WERI-Rb-1 (cell line): ENCODE measurements around the gene CCDC149.

ENCODE experiments used
- DNase-seq: peaks from one replicate; pipeline ENCODE4 v3.0.0-alpha.2; 2020
- H3K27ac ChIP-seq: fragments of 250-450 bp; sonication (Bioruptor Pico); 2 replicates; pipeline ENCODE4 v1.5.1; 2020; ENCODE audit warnings: mild to moderate bottlenecking, moderate library complexity
- H3K27me3 ChIP-seq: fragments of 250-450 bp; sonication (Bioruptor Pico); 2 replicates; pipeline ENCODE4 v1.5.1; 2021; ENCODE audit warnings: mild to moderate bottlenecking, low read depth, moderate library complexity; ENCODE audit not compliant: insufficient read depth, severe bottlenecking
- H3K36me3 ChIP-seq: fragments of 250-450 bp; sonication (Bioruptor Pico); 2 replicates; pipeline ENCODE4 v1.5.1; 2020; ENCODE audit warnings: mild to moderate bottlenecking, moderate library complexity
- H3K4me3 ChIP-seq: 2 replicates; pipeline ENCODE4 v1.5.1; 2011; ENCODE audit warnings: low read depth, mild to moderate bottlenecking, control low read depth, low read length
- H3K9me3 ChIP-seq: fragments of 250-450 bp; sonication (Bioruptor Pico); 2 replicates; pipeline ENCODE4 v1.5.1; 2021; ENCODE audit warnings: mild to moderate bottlenecking, moderate library complexity; ENCODE audit not compliant: severe bottlenecking
- TF ChIP-seq, protein P1 (sequence below): IDR thresholded peaks from 2 replicates; pipeline ENCODE4 v1.5.1; 2011; ENCODE audit warnings: low read depth, mild to moderate bottlenecking, control low read depth, inconsistent platforms, low read length

CCDC149 gene

DNA sequence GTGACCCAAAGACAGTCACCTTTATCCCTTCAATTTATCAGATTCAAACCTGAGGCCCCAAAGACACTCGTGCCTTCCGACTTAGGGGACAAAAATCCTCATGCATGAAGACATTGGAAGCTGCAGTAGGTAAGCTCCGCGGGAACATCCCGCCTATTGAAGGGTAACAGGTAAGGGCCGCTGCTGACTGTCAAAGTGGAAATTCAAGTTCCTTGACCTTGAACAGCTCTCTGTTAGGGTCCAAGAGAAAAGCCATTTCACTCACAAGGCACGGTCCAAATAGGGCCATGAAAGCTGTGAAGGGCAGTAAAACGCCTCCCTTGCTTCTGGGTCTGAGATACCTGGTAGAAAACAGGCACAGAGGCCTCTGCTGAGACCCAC lies 34.2 kb downstream of the CCDC149 start:
- no peaks in the 10 kb centered on the region for H3K27me3 ChIP-seq
- H3K36me3 ChIP-seq: no peaks in the 10 kb centered on the region
- H3K9me3 ChIP-seq: no peaks in the 10 kb centered on the region
- TF ChIP-seq, protein P1, sequence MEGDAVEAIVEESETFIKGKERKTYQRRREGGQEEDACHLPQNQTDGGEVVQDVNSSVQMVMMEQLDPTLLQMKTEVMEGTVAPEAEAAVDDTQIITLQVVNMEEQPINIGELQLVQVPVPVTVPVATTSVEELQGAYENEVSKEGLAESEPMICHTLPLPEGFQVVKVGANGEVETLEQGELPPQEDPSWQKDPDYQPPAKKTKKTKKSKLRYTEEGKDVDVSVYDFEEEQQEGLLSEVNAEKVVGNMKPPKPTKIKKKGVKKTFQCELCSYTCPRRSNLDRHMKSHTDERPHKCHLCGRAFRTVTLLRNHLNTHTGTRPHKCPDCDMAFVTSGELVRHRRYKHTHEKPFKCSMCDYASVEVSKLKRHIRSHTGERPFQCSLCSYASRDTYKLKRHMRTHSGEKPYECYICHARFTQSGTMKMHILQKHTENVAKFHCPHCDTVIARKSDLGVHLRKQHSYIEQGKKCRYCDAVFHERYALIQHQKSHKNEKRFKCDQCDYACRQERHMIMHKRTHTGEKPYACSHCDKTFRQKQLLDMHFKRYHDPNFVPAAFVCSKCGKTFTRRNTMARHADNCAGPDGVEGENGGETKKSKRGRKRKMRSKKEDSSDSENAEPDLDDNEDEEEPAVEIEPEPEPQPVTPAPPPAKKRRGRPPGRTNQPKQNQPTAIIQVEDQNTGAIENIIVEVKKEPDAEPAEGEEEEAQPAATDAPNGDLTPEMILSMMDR: no peak
- H3K4me3 ChIP-seq: no peak overlapping the region
- no peak overlapping the region for H3K27ac ChIP-seq
- DNase-seq: no peak

DNA sequence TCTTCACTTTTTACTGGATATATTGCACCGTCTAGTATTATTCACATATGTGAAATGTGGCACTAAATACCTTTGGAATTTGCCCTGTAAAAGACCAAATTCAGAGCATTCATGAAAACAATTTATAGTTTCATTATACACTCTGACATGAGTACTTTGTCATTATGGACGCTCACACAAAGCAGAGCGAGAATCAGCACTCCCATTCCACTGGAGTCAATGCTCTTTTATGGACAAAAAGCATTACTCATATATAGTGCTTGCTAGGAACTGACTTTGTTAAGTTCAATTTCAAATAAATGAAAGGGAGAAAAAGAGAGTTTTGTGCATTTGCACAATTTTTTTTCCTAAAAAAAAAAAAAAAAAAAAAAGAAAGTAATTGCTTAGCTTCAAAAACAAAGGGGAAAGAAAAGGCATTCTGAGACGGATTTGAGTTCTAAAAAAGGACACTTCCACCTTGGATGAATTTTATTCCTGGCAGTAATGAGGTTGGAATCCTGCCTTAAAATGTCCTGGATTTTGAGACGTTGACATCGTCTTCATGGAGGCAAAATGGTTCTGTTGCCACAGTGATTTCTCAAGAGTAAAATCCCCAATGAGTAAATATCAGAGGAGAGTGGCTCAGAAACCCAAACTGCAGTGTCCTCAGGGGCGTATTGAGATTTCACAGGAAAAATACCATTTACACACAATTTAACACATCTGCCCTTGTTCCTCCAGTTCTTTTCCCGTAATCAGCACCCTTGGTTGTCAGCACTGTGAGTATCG lies 34.8 kb downstream of the CCDC149 start:
- Histone ChIP-seq H3K4me3 (no peak overlapping the region), H3K27me3 (no peaks in the 10 kb centered on the region), H3K27ac (no peak overlapping the region), H3K9me3 (no peaks in the 10 kb centered on the region), H3K36me3 (no peaks in the 10 kb centered on the region)
- no peak for DNase-seq
- TF ChIP-seq, protein P1: no peak

DNA sequence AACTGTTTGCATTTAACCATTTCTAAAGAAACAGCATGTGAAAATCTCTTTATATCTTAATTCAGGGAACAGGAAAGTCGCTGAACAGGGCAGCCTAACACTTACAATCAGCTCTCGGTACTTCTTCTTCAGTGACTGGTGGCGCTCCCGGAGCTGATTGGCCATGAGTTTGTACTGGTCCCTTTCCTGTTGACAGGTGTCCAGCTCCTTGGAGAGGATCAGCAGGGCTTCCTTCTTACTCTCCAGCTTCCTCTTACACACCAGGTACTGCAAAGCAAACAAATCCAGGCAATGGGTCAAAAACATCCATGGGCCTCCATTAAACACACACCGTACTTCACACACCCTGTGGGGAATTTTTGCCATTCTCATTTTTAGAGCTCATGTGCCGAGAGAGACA lies 36.4 kb downstream of the CCDC149 start:
- no peaks in the 10 kb centered on the region for H3K36me3 ChIP-seq
- TF ChIP-seq, protein P1: no peak
- H3K4me3 ChIP-seq: no peak overlapping the region
- no peaks in the 10 kb centered on the region for H3K27me3 ChIP-seq
- no peak overlapping the region for H3K27ac ChIP-seq
- no peak for DNase-seq
- no peaks in the 10 kb centered on the region for H3K9me3 ChIP-seq

DNA sequence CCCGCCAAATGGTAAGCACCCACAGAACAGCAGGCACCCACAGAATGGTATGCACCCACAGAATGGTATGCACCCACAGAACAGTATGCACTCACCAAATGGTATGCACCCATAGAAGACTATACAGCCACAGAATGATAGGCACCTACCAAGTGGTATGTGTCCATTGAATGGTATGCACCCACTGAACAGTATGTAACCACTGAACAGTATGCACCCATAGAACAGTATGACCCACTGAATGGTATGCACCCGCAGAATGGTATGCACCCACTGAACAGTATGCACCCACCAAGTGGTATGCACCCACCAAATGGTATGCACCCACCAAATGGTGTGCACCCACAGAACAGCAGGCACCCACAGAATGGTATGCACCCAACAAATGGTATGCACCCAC lies 40.1 kb downstream of the CCDC149 start:
- no peak overlapping the region for H3K27ac ChIP-seq
- no peak overlapping the region for H3K4me3 ChIP-seq
- no peaks in the 10 kb centered on the region for H3K36me3 ChIP-seq
- TF ChIP-seq, protein P1: no peak
- H3K27me3 ChIP-seq: no peaks in the 10 kb centered on the region
- no peaks in the 10 kb centered on the region for H3K9me3 ChIP-seq
- DNase-seq: no peak

DNA sequence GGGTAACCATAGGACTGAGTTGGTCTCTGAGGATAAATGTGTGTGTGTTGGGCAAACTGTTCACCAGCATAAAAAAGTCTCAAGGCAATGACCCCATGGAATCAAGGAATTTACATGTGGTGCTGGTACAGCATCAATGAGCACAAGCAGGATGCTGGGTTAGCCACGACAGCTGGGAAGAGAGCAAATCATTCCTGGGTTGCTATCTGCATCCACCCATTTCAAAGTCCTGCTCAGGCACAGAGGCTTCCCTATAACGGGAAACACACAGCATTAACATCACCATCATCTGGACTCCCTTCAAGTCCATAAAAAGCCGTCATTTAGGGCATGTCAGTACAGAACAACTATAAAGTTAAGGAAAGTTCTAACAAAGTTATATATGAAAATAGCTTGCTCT lies 41.6 kb downstream of the CCDC149 start:
- no peak overlapping the region for H3K27ac ChIP-seq
- H3K36me3 ChIP-seq: no peaks in the 10 kb centered on the region
- DNase-seq: no peak
- no peaks in the 10 kb centered on the region for H3K9me3 ChIP-seq
- no peak overlapping the region for H3K4me3 ChIP-seq
- no peaks in the 10 kb centered on the region for H3K27me3 ChIP-seq
- TF ChIP-seq, protein P1: no peak

DNA sequence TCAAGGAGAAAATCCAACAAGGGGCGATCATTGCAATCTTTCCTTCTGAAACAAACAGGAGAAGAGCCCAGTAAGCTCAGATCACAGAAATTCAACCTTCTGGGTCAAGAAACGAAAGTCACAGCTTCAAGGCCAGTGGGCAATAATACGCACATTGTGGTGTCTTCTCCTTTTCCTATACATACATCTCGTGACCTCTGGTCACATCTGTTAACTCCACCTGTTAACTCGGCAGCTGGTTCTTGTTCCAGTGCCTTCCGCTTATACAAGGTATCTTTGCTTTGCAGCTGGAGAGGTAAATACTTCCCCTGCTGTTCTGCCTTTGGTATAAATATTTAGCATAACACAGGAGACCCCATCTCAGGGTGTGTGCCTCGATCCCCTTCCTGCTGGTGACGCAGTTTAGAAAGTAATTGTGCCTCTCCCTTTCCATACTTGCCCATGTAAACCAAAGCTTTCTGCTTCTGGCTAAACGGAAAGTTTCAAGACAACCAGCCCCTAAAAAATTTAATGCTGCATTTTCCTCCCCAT lies 45.0 kb downstream of the CCDC149 start:
- DNase-seq: no peak
- Histone ChIP-seq H3K36me3 (no peaks in the 10 kb centered on the region), H3K27me3 (no peaks in the 10 kb centered on the region), H3K9me3 (peaks cover 17% of the 10 kb centered on the region), H3K27ac (no peak overlapping the region), H3K4me3 (no peak overlapping the region)
- TF ChIP-seq, protein P1: no peak
